ENCODE measurements around the gene SLC18B1. TPM values are rescaled to one million over a fixed set of nuclear protein-coding genes. Genes with fewer than 3 reads are reported as not detected.

SLC18B1 gene
- total RNA-seq, result 10 to 100 TPM; 18.1 to 19.3 TPM
- polyA plus RNA-seq, result 10 to 100 TPM; 15.3 to 19.3 (median 16.9) TPM
- total RNA-seq, result 14.0 to 37.6 (median 25.3) reads per million in 6 experiments

- H3K4me3 Mint-ChIP-seq, result no peak within 1 kb of the TSS
- ATAC-seq, result peak; percentile 67 to 69
- no peaks in the 10 kb centered on the region for H3K9me3 Mint-ChIP-seq
- peak within 1 kb of the TSS in 3 of 10 donors; percentile 78 to 95 (median 84) for H3K27ac Mint-ChIP-seq
- H3K4me1 Mint-ChIP-seq, result peaks cover 11 to 50% (median 27%) of the 10 kb centered on the region in 4 donors
- peaks cover 0 to 27% (median 3%) of the 10 kb centered on the region in 3 donors for H3K36me3 Mint-ChIP-seq
- DNase-seq, result peak in 9 of 10 donors; percentile 29 to 73 (median 50)
- POLR2A ChIA-PET, result interaction anchor here (0.7 to 5.7 kb wide), 8 partner anchors 10 to 285 kb away, joined by 3 to 137 read pairs (median 7); partner anchors contain the start of genes RPS12 and STX7
- no peaks in the 10 kb centered on the region for H3K27me3 Mint-ChIP-seq
Observed at GRCh38 chr6:132797951-132798868, at the start of gene SLC18B1. TSS of gene SLC18B1 (minus strand) at chr6:132798637. CDS start at chr6:132798456, 181 bp downstream.

GRCh38 chr6:132843316-132844035 lies 45.0 kb upstream of the SLC18B1 start:
- H3K4me3 Mint-ChIP-seq, result no peak overlapping the region
- DNase-seq, result no peak
- H3K9me3 Mint-ChIP-seq, result peaks cover 0 to 2% (median 0%) of the 10 kb centered on the region in 9 donors
- H3K36me3 Mint-ChIP-seq, result no peaks in the 10 kb centered on the region
- peaks cover 4 to 11% (median 6%) of the 10 kb centered on the region in 5 donors for H3K27me3 Mint-ChIP-seq
- no peak for ATAC-seq
- no peak overlapping the region for H3K27ac Mint-ChIP-seq
- POLR2A ChIA-PET, result interaction anchor here (0.7 kb wide), 1 partner anchor 33 kb away, joined by 3 read pairs; no protein-coding TSS in a partner anchor
- H3K4me1 Mint-ChIP-seq, result no peaks in the 10 kb centered on the region

GRCh38 chr6:132841966-132842365 lies 43.5 kb upstream of the SLC18B1 start:
- DNase-seq, result no peak
- Mint-ChIP-seq H3K27ac (no peak overlapping the region), H3K4me3 (no peak overlapping the region), H3K36me3 (no peaks in the 10 kb centered on the region), H3K9me3 (no peaks in the 10 kb centered on the region), H3K4me1 (no peaks in the 10 kb centered on the region), H3K27me3 (peaks cover 4 to 11% (median 5%) of the 10 kb centered on the region in 5 donors)
- ATAC-seq, result no peak
- POLR2A ChIA-PET, result no interaction called here

GRCh38 chr6:132832891-132833290 lies 34.5 kb upstream of the SLC18B1 start:
- H3K4me3 Mint-ChIP-seq, result no peak overlapping the region
- POLR2A ChIA-PET, result no interaction called here
- no peak overlapping the region for H3K27ac Mint-ChIP-seq
- ATAC-seq (no peak), DNase-seq (no peak)
- H3K9me3 Mint-ChIP-seq, result no peaks in the 10 kb centered on the region
- H3K36me3 Mint-ChIP-seq, result peaks cover 0 to 5% (median 0%) of the 10 kb centered on the region in 3 donors
- H3K4me1 Mint-ChIP-seq, result no peaks in the 10 kb centered on the region
- H3K27me3 Mint-ChIP-seq, result no peaks in the 10 kb centered on the region

GRCh38 chr6:132830334-132830751 lies 31.9 kb upstream of the SLC18B1 start:
- Mint-ChIP-seq H3K27me3 (no peaks in the 10 kb centered on the region), H3K4me3 (no peak overlapping the region), H3K9me3 (no peaks in the 10 kb centered on the region), H3K36me3 (no peaks in the 10 kb centered on the region), H3K4me1 (no peaks in the 10 kb centered on the region), H3K27ac (no peak overlapping the region)
- POLR2A ChIA-PET, result interaction anchor here (0.6 kb wide), 1 partner anchor 10 kb away, joined by 4 read pairs; no protein-coding TSS in a partner anchor
- ATAC-seq (no peak), DNase-seq (no peak)

DNA sequence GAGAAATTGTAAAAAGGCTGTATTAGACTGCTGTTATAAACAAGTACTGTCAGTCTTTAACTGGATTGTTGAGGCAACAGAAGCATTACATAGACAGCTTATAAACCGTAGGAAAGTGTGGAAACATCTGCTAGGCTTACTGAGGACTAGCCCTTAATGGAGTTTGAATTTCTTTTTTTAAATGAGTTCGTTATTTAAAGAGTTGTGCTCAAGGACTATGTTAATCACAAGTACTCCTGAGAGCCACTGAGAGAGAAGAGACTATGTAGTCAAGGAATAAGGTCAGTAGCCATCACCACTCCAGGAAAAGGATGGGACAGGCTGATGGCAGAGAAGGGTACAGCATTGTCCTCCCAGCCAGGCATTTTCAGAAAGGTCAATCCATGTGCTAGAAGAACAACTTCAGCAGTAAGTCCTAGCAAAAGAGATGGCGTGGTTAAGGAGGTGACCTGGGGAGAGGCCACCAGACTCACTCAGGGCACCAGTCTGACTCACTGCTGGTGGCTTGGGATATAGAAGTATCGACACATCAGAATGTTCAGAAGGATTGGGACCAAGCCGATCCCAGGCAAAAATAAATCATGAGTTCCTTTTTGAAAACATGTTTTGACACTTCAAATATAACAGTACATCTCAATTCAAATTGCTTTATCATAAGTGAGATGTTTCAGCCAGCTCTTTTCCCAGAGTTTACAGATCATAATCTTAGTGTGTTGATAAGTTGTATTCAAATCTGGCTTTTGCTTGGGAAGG lies 22.4 kb upstream of the SLC18B1 start:
- Mint-ChIP-seq H3K4me3 (no peak overlapping the region), H3K27ac (peak overlapping the region; percentile 70 to 91 (median 86)), H3K9me3 (no peaks in the 10 kb centered on the region), H3K36me3 (peaks cover 0 to 53% (median 20%) of the 10 kb centered on the region in 3 donors), H3K27me3 (no peaks in the 10 kb centered on the region), H3K4me1 (peaks cover 26 to 68% (median 55%) of the 10 kb centered on the region in 4 donors)
- ATAC-seq, result peak in 1 of 2 donors; percentile 18
- POLR2A ChIA-PET, result interaction anchor here (0.7 to 1.2 kb wide), 2 partner anchors 10 to 58 kb away, joined by 4 read pairs; no protein-coding TSS in a partner anchor
- no peak for DNase-seq

GRCh38 chr6:132819405-132820161 lies 21.1 kb upstream of the SLC18B1 start:
- H3K27ac Mint-ChIP-seq, result peak overlapping the region; percentile 63 to 91 (median 82)
- peak overlapping the region in 2 of 10 donors; percentile 11 to 38 for H3K4me3 Mint-ChIP-seq

DNA sequence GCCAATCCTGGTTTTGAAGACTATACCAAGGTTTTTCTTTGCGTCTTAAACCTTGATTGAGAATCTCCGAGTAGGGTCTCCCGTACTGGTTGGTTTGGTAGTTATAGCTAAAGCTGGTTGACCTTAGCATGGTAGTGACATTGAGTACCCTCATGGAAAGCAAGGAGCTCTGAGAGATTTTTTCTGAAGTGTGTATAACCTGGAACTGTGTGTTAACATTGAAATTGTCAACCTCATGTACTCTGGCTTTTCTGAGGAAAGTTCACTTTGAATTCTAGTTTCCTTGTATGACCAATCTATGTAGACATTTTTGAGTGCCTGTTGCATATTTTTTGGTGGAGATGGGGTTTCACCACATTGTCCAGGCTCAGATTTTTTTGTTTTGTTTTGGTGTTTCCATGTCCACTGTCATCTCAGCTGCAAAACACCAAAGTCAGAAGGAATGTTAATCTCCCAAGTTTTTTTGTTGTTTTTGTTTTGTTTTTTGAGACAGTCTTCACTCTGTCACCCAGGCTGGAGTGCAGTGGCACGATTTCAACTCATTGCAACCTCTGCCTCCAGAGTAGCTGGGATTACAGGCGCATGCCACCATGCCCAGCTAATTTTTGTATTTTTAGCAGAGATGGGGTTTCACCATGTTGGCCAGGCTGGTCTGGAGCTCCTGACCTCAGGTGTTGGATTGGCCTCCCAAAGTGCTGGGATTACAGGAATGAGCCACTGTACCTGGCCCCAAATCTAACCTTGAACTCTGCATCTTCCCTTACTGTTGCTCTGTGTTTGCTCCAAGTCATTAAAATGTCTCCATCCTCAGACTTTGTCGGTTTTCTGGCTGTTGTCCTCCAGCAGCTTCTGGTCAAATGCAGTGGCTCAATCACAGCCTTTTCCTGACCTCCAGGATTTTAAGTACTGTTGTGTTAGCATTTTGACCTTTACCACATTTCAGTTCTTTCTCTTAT lies 20.2 kb upstream of the SLC18B1 start:
- Mint-ChIP-seq H3K27me3 (peaks cover 0 to 3% (median 0%) of the 10 kb centered on the region in 5 donors), H3K4me3 (peak overlapping the region in 2 of 10 donors; percentile 11 to 14), H3K4me1 (peaks cover 32 to 80% (median 64%) of the 10 kb centered on the region in 4 donors), H3K27ac (peak overlapping the region; percentile 67 to 91 (median 82)), H3K36me3 (peaks cover 5 to 69% (median 32%) of the 10 kb centered on the region in 3 donors), H3K9me3 (no peaks in the 10 kb centered on the region)
- ATAC-seq (no peak), DNase-seq (no peak)
- POLR2A ChIA-PET, result interaction anchor here (1.2 to 1.3 kb wide), 2 partner anchors 20 kb away, joined by 4 to 9 read pairs; partner anchors contain the start of gene SLC18B1

More at GRCh38 chr6:132819405-132820161, 21.1 kb upstream of the SLC18B1 start:
- POLR2A ChIA-PET, result interaction anchor here (0.7 to 1.2 kb wide), 3 partner anchors 11 to 1076 kb away, joined by 4 to 9 read pairs (median 4); partner anchors contain the start of gene SLC18B1
- ATAC-seq (no peak), DNase-seq (no peak)
- H3K4me1 Mint-ChIP-seq, result peaks cover 29 to 80% (median 65%) of the 10 kb centered on the region in 4 donors
- peaks cover under 1 to 65% (median 29%) of the 10 kb centered on the region in 3 donors for H3K36me3 Mint-ChIP-seq
- no peaks in the 10 kb centered on the region for H3K9me3 Mint-ChIP-seq
- no peaks in the 10 kb centered on the region for H3K27me3 Mint-ChIP-seq

- Mint-ChIP-seq H3K4me1 (peaks cover 37 to 82% (median 64%) of the 10 kb centered on the region in 4 donors), H3K27ac (peak overlapping the region; percentile 27 to 99 (median 70)), H3K27me3 (peaks cover 0 to 3% (median 0%) of the 10 kb centered on the region in 5 donors), H3K9me3 (no peaks in the 10 kb centered on the region), H3K36me3 (peaks cover 5 to 69% (median 32%) of the 10 kb centered on the region in 3 donors), H3K4me3 (peak overlapping the region in 4 of 10 donors; percentile 4 to 20 (median 12))
- DNase-seq, result no peak
- POLR2A ChIA-PET, result interaction anchor here (1.3 kb wide), 1 partner anchor 20 kb away, joined by 4 read pairs; the partner anchor contains the start of gene SLC18B1
- ATAC-seq, result no peak
Observed at GRCh38 chr6:132817554-132818403, 19.3 kb upstream of the SLC18B1 start.

All from naive thymus-derived CD8-positive, alpha-beta T cell (primary cell).